DMS53 (cell line): Measurements from ENCODE around the gene IFI30.
"Not testable (repeated sequence)": the region's sequence is repeated elsewhere in the genome, so short reads cannot be mapped to it uniquely, and the experiment has no call there.

Source experiments
- DNase-seq: peaks from one replicate; lab custom pipeline; 2025; lab: John Stamatoyannopoulos, UW

IFI30 gene

DNA sequence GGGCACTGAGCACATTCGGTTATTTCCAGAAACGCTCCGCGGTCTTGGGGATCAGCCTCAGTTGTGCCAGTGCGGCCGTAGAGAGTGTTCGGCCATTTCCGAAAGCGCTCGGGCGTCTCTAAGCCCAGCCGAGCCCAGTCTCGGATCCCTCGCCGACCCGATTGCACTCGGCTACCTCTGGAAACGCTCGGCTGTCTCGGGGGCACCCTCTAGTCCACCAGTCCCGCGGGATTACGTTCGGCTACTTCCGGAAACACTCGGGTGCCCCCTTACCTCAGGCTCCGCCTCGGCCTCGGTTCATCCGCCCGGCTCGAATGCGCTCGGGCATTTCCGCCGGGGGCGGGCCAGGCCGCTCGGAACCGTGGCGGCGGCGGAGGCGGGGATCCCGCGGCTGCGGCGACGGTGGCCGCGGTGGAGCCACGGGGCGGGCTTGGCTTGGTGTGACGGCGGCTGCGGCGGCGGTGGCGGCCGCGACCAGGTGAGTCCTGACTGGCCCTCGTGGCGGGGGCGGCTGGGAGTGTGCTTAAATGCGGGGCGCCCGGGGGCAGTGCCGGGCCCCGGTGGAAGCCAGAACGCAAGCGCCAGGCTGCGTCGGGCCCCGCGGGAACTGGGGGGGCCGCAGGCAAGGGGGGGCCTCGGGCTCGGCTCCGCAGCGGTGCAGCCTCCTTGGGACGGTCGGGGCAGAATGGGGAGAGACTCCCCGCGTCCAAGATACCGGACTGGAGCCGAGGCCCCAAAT is 20.6 kb upstream of the IFI30 start, which contains the start of gene PIK3R2:
PIK3R2 (plus strand) TSS at position 347 of the 739 bp plus-strand sequence. CDS start 2,717 bp downstream, outside the sequence.
- peak; percentile 99 for DNase-seq

DNA sequence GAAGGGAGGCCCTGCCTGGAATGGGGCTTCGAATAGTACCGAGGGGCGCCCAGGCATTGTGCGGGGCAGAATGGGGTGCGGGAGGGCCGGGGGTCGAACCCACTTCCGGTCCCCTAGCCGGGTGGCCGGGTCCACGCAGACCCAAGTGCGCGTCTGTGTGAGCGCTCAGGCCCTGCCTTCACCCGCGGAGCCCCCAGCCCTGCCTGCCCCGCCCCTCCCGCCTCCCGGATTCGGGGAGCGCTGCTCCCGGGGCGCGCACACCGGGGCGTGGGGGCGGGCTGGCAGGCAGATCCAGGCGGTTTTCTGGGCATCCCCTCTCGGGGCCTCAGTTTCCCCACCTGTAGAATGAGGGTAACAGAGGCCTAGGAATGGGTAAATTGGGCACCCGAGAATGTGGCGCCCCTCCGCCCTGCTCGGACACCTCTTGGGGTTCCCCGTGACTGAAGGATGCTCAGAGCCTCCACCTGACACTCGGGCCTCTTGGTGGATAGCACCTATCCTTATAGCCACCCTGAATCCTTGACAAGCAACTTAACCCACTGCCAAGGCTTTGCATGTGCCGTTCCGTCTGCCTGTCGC is 20.0 kb upstream of the IFI30 start:
- peak; percentile 42 for DNase-seq

DNA sequence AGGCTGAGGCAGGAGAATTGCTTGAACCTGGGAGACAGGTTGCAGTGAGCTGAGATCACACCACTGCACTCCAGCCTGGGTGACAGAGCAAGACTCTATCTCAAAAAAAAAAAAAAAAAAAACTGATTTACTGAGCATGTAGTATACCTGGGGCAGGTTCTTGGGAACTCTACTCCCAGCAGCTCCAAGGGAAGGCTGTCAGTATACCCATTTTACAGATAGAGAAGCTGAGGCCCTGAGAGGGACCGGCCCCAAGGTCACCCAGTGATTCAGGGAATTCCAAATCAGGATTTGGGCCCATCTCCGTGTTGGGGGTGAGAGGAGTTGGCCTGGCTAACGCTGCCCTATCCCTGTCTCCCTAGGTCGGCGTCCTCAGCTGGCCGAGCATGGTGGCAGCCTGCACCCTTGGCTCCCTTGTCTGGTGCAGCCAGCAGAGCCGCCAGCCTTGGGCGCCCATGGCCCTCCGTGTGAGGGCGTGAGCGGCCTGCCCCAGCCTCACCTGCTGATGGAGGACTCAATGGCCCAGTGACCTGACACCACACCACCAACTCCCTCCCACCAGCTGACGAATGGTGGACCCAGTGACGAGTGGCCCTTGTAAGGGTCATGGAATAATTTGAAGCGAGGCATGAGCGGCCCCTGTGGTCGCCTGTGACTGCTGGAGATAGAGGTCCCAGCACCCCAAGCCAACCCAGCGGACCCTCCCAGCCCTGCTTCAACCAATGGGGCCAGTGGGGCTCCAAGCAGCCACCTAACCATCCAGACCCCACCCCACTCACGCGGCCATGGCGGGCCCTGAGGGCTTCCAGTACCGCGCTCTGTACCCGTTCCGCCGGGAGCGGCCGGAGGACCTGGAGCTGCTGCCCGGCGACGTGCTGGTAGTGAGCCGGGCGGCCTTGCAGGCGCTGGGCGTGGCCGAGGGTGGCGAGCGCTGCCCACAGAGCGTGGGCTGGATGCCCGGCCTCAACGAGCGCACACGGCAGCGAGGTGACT is 18.2 kb upstream of the IFI30 start:
- no peak for DNase-seq

DNA sequence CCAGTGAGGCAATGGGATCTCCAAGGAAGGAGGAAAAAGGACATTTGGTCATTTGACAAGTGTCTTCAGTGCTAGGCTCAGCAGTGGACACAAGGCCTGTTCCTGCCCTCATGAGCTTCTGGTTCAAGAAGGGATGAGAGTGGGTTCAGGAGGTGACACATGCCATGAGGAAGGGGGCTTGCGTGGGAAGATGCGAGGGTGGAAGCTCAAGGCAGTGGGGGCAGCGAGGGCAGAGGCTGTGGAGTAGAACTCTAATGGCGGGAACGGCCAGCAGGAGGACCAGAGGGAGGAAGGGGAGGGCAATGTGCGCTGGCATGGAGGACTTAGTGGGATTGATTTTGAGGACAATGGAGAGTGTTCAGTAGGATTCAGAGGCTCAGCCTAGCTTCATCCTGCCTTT is 17.3 kb upstream of the IFI30 start:
- peak; percentile 20 for DNase-seq

DNA sequence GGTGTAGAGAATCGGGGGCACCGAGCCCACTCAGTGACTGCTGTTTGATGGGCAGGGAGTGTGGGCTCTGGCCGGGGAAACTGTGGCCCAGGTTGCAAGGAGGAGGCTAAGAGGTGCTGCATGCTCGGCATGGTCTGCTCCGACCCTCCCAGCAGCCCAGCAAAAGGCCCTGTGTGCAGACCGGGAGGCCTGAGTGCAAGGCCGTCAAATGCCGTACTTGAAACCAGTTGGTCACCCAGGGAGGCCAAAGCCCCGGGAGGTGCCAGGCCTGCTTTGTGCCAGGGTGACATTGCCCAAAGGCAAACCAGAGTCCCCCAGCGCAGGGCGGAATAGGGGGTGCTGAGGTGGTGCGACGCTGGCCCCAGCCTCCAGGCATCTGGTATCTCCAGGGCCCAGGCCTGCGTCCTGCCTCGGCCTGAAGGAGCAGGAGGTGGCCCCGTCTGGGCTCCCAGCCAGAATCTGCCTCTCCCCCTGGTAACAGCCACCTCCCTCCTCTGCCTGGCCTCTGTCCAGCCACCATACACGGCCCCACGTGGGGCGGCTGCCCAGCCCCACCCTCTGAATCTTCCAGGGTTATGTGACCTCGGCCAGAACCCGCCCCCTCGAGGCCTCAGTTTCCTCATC is 16.7 kb upstream of the IFI30 start:
- peak; percentile 94 for DNase-seq

DNA sequence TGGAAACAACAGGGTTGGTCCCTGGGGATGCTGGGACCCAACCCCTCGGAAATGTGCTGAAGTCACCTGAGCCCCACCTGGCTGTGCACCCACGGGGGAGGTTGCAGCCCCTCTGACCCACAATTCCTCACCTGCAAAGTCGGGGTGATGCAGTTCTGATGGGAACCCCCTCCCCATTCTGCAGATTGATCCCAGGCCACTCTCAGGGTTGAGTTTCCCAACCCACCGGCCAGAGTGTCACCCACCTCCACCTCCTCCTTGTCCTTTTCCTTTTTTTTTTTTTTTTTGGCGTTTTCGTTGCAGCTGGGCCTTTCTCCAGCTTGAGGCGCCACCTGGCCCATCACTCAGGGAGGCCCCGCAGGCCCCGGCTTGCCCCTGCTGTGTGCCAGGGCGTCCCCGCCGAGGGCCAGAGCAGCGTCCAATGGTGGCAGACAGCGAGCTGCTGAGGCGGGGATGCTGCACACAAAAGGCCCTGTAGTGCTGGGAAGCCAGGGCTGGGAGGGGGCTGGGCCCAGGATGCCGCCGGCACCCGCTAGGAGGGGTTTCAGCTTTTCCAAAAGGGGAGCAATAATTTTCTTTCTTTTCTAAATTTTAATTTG is 16.0 kb upstream of the IFI30 start:
- peak; percentile 93 for DNase-seq

DNA sequence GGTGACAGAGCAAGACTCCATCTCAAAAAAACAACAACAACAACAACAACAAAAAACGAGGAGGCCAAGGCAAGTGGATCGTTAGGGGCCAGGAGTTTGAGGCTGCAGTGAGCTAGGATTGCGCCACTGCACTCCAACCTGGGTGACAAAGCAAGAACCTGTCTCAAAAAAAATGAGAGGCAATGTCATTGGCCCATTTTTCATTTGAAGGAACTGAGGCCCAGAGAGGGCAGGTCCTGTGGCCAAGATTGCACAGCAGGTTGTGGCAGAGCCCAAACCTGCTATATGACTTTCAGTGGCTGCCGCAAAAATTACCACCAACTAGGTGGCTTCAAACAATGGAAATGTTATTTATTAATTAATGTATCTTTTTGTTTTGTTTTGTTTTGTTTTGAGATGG is 15.1 kb upstream of the IFI30 start:
- DNase-seq: no peak

DNA sequence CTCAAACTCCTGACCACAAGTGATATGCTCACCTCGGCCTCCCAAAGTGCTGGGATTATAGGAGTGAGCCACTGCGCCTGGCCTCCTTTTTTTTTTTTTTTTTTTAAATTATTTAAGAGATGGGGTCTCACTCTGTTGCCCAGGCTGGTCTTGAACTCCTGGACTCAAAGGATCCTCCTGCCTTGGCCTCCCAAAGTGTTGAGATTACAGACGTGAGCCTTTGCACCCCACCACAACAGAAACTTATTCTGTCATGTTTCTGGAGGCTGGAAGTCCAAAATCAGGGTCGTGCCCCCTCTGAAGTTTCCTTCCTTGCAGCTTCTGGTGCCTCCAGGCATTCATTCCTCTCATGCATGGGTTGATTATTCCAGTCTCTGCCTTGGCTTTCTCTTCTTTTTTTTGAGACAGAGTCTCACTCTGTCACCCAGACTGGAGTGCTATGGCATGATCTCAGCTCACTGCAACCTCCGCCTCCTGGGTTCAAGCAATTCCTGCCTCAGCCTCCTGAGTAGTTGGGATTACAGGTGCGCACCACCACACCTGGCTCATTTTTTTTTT is 14.5 kb upstream of the IFI30 start:
- not testable (repeated sequence) for DNase-seq

DNA sequence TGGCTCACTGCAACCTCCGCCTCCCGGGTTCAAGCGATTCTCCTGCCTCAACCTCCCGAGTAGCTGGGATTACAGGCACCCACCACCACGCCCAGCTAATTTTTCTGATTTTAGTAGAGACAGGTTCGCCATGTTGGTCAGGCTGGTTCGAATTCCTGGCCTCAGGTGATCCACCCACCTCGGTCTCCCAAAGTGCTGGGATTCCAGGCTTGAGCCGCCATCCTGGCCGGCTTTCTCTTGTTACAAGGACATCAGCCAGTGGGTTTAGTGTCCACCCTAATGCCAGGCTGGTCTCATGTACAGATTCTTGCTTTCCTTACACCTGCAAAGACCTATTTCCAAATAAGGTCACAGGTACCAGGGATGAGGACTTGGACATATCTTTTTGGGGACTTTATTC is 13.8 kb upstream of the IFI30 start:
- no peak for DNase-seq

DNA sequence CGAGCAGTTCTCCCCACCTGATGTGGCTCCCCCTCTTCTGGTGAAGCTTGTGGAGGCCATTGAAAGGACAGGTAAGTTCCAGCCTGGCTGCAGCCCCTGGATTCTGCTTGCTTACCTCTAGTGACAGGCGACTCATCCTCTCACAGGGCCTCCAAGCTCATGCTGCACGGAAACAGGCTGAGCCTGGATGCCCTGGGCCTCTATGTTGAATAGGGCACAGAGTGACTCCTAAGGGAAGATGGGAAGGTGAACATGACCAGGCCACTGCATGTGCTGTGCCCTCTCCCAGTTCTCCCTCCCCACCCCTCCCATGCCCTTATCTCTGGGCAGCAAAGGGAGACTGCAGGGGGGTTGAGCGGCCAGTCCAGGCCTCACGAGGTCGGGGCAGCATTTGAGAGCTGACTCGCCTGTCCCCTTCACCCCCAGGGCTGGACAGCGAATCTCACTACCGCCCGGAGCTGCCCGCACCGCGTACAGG is 13.1 kb upstream of the IFI30 start:
- peak; percentile 50 for DNase-seq

DNA sequence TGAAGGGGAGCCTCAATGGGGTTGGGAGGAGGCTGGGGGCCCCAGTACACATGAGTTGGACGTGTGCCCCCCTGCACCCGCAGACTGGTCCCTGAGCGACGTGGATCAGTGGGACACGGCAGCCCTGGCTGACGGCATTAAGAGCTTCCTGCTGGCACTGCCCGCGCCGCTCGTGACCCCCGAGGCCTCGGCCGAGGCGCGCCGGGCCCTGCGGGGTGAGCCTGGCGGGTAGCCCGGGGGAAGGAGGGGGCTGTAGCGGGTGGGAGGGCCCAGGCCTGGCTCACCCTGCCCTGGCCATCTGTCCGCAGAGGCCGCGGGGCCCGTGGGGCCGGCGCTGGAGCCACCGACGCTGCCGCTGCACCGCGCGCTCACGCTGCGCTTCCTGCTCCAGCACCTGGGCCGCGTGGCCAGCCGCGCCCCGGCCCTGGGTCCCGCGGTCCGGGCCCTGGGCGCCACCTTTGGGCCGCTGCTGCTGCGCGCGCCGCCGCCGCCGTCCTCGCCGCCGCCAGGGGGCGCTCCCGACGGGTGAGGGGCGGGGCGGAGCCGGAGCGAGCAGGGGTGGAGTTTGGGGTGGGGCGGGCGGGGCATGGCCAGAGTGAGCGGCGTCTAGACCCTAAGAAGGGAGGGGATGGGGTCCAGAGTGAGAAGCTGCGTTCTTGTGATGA is 12.5 kb upstream of the IFI30 start:
- DNase-seq: peak; percentile 87

DNA sequence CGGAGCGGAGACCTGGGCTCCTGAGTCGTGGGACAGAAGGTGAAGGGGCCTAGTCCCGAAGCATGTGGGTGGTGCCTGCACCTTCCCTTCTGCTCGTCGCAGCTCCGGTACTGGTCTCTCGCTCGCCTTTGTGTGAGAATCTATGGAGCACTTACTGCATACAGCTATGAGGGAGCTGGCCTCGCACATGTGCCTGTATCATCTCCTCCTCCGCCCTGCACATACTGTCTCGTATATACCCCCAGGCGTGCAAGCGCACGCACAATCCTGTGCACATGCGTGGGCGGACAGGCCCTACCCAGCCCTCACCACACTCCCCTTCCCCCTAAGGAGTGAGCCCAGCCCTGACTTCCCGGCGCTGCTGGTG is 12.0 kb upstream of the IFI30 start:
- DNase-seq: no peak

DNA sequence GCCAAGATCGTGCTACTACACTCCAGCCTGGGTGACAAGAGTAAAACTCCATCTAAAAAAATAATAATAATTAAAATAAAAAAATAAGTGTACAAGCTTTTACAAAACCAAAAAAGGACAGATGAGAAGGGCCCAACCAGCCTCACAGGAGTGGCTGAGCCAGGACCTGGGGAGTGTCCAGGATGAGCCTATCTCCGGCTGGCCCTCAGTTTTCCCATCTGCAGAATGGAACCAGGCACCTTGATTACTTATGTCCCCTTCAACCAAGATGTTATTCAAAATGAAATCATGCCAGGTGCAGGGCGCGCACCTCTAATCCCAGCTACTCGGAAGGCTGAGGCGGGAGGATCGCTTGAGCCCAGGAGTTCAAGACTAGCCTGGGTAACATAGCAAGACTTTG is 9.5 kb upstream of the IFI30 start:
- no peak for DNase-seq

DNA sequence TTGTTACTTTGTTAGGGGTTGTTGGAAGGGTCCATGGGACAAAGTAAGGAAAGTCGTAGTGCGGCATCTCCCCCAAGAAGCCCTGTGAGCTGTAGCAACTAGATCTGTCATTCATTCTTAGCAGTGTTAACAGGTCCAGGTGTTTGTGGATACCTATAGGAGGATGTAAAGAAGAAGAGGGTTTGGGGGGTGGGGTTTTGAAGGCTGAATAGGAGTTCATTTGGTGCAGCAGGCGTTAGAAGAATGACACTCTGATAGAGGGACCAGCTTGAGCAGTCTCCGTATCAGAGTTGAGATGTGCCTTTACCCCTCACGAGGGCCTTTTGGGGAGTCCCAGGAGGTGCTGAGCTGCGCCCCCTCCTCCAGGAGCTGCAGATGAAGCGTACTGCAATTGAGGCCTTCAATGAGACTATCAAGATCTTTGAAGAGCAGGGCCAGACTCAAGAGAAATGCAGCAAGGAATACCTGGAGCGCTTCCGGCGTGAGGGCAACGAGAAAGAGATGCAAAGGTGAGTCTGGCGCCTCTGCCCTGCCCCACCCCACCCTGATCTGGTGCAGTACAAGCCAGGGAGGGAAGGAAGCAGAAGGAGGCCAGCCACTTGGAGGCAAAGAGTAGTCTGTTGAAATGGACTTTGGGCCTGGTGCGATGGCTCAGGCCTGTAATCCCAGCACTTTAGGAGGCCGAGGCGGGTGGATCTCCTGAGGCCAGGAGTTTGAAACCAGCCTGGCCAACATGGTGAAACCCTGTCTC is 7.6 kb upstream of the IFI30 start:
- no peak for DNase-seq

DNA sequence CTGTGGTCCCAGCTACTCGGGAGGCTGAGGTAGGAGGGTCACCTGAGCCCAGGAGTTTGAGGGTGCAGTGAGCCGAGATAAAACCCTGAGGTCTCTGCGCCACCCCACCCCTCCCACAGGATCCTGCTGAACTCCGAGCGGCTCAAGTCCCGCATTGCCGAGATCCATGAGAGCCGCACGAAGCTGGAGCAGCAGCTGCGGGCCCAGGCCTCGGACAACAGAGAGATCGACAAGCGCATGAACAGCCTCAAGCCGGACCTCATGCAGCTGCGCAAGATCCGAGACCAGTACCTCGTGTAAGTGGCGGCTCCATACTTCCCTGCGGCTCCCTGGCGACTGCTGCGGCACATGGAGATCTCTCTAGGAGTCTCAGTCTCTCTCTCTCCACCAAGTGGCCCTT is 6.6 kb upstream of the IFI30 start:
- DNase-seq: peak; percentile 24

DNA sequence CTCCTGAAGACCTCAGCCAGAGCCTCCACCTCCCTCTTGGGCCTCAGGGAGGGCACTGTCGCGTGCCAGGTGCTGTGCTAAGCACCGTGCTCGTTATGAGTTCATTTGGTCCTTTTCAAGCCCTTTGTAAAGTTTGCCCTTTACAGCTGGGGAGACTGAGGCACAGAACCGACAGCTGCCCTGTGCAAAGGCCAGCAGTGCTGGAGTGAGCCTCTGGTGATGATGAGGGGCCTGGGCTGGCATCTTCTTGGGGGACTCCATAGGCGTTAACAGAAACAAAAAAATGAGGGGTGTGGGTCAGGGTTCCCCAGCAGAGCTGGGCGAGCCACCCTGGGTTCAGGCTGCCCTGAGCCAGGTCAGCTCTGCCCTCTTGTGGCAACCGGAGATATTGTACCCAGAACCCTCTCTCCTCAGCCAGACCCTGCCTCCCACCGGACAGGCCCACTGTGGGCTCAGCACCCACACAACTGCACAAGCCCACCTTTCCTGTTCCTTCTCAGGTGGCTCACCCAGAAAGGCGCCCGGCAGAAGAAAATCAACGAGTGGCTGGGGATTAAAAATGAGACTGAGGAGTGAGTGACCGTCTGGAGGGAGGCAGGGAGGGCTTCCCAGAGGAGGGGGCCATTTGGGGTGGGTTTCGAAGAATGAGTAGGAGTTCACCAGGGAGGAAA is 5.5 kb upstream of the IFI30 start:
- peak; percentile 51 for DNase-seq

DNA sequence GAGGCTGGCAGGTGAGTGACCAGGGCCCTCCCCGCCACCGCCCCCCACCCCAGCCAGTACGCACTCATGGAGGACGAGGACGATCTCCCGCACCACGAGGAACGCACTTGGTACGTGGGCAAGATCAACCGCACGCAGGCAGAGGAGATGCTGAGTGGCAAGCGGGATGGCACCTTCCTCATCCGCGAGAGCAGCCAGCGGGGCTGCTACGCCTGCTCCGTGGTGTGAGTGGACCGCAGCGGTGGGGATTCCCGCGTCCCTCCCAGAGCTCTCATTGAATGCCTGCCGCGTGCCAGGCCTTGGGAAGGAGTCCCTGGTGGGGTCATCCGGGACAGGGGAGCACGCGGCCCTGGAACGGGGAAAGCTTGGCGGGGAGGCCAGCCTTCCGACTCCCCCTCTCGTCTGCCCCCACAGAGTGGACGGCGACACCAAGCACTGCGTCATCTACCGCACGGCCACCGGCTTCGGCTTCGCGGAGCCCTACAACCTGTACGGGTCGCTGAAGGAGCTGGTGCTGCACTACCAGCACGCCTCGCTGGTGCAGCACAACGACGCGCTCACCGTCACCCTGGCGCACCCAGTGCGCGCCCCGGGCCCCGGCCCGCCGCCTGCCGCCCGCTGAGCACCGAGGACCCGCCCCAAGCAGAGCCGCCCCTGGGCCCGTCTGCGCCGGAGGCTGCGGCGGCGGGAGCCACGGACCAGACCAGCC is 4.8 kb upstream of the IFI30 start:
- peak; percentile 43 for DNase-seq

DNA sequence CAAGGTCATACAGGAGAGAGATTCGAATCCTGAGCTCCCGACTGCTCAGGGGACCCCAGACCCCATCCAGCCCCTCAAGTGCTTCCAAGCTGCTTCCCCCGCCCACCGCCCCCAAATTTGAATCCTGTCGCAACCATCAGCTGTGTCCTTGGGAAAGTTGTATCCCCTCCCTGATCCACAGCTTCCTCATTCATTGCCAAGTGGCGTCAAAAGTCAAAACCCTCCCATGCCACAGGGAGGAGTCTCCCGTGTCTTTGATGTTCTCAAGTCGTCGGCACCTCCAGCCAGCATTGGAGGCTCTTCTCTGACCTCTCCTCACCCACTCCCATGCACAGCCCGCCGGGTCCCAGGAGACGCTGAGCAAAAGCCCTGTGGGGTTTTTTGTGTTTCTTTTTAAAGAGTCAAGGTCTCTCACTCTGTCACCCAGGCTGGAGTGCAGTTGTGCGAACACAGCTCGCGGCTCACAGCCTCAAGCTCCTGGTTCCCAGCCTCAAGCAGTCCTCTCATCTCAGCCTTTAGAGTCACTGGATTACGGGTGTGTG is 2.8 kb upstream of the IFI30 start:
- no peak for DNase-seq
